ENCODE results near the gene INSRR. TPM values are rescaled to one million over a fixed set of nuclear protein-coding genes. Genes with fewer than 3 reads are reported as not detected.

The INSRR gene
- total RNA-seq = under 1 TPM in 1 of 2 donors, not detected in 1; under 0.01 TPM

- intact Hi-C loops (cut with DNase I) = no loop called here
- H3K9me3 ChIP-seq = no peaks in the 10 kb centered on the region
- TF ChIP-seq CTCF (IDR thresholded peaks at IDR 0.05) (no peak), POLR2A (IDR thresholded peaks at IDR 0.05) (no peak)
- no peaks in the 10 kb centered on the region for H3K36me3 ChIP-seq (replicated peaks in 1 of 2; ENCODE audit: insufficient read depth in 1 of 2, low read depth in 2 of 2)
- peak in 1 of 4 donors; percentile 6 for DNase-seq
- H3K4me3 ChIP-seq = no peak within 1 kb of the TSS
- H3K27me3 ChIP-seq = peaks cover 0 to 8% of the 10 kb centered on the region in 2 donors
- peak; percentile 13 for ATAC-seq
- no peak within 1 kb of the TSS for H3K27ac ChIP-seq
- WGBS, 2 donors = 6 to 15% methylated on average over 5 to 30 of the region's 39 CpGs
- peaks cover 33% of the 10 kb centered on the region for H3K4me1 ChIP-seq
Observed at GRCh38 chr1:156858959-156859522, at the start of gene INSRR. Gene INSRR, minus strand, starts transcription at chr1:156859117. Its CDS starts 496 bp downstream, at chr1:156858621.

- intact Hi-C loops (cut with DNase I) = no loop called here
- WGBS, 2 donors = 49 to 83% methylated on average over 2 to 29 of the region's 29 CpGs
- Histone ChIP-seq H3K9me3 (no peaks in the 10 kb centered on the region), H3K4me1 (peaks cover 19% of the 10 kb centered on the region), H3K27me3 (no peaks in the 10 kb centered on the region), H3K4me3 (no peak overlapping the region), H3K27ac (no peak overlapping the region), H3K36me3 (replicated peaks in 1 of 2; ENCODE audit: insufficient read depth in 1 of 2, low read depth in 2 of 2) (no peaks in the 10 kb centered on the region)
- DNase-seq (no peak), ATAC-seq (no peak)
- no peak for TF ChIP-seq POLR2A (IDR thresholded peaks at IDR 0.05)
- TF ChIP-seq CTCF (IDR thresholded peaks at IDR 0.05) = no peak
Observed at GRCh38 chr1:156908541-156908940, 49.6 kb upstream of the INSRR start.

GRCh38 chr1:156906206-156906906, 47.4 kb upstream of the INSRR start:
- Histone ChIP-seq H3K36me3 (replicated peaks in 1 of 2; ENCODE audit: insufficient read depth in 1 of 2, low read depth in 2 of 2) (no peaks in the 10 kb centered on the region), H3K27me3 (no peaks in the 10 kb centered on the region), H3K27ac (no peak overlapping the region), H3K4me1 (peaks cover 19% of the 10 kb centered on the region), H3K4me3 (no peak overlapping the region), H3K9me3 (no peaks in the 10 kb centered on the region)
- TF ChIP-seq POLR2A (IDR thresholded peaks at IDR 0.05) (no peak), CTCF (IDR thresholded peaks at IDR 0.05) (no peak)
- DNase-seq = no peak
- ATAC-seq = no peak
- 88% methylated on average over 9 to 15 of the region's 16 CpGs for WGBS, 2 donors
- intact Hi-C loops (cut with DNase I) = no loop called here

GRCh38 chr1:156905651-156906050, 46.7 kb upstream of the INSRR start:
- DNase-seq (no peak), ATAC-seq (no peak)
- no peak for TF ChIP-seq CTCF (IDR thresholded peaks at IDR 0.05)
- no peak for TF ChIP-seq POLR2A (IDR thresholded peaks at IDR 0.05)

More at GRCh38 chr1:156905651-156906050, 46.7 kb upstream of the INSRR start:
- WGBS, 2 donors = 39 to 49% methylated on average over 4 of the region's 4 CpGs
- no peaks in the 10 kb centered on the region for H3K27me3 ChIP-seq
- no peaks in the 10 kb centered on the region for H3K36me3 ChIP-seq (replicated peaks in 1 of 2; ENCODE audit: insufficient read depth in 1 of 2, low read depth in 2 of 2)
- intact Hi-C loops (cut with DNase I) = no loop called here
- no peak overlapping the region for H3K4me3 ChIP-seq
- H3K4me1 ChIP-seq = peaks cover 19% of the 10 kb centered on the region
- no peaks in the 10 kb centered on the region for H3K9me3 ChIP-seq
- no peak overlapping the region for H3K27ac ChIP-seq

Data from body of pancreas (tissue), 4 donors.